SH-SY5Y (cell line): ENCODE results near the gene DCLK1.

Experiments
- GATA2 ChIP-seq: IDR thresholded peaks from 2 replicates; pipeline ENCODE4 v1.6.1; 2011; ENCODE audit warnings: mild to moderate bottlenecking, low read depth, low read length
- GATA3 ChIP-seq: IDR thresholded peaks from 2 replicates; pipeline ENCODE4 v1.6.1; 2011; ENCODE audit warnings: low read depth, mild to moderate bottlenecking, low read length, moderate library complexity

- no peak for TF ChIP-seq GATA3
- TF ChIP-seq GATA2: no peak
These were observed 223.0 kb downstream of the DCLK1 start for GRCh38 chr13:35908226-35908625.
